ENCODE measurements around the gene MEF2A. TPM values are rescaled to one million over a fixed set of nuclear protein-coding genes. Genes with fewer than 3 reads are reported as not detected.

MEF2A gene
- total RNA-seq, 1 experiment from 2014 or later, result 29.6 TPM

DNA sequence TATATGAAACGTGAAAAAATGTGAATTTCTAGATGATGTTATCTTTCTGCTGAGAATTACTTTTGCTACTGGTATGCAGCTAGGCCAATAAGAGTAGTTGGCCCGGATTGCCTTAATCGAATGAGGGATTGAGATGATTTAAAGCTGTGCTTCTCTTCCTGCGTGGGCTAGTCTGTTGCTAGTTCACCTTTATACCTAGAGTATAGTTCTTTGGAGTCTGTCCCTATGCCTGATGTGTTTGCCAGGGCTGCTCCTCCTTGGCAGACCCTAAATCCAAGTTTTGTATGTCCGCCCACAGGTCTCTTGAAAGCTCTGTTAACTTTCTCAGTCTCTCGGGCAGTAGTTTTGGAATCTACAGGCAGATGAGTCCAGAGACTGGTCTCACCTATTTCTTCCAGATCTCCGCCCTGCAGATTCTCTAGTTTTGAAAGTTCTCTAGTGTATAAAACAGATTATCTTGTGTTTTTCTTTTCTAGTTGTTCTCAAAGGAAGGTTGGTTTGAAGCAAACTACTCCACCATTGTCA is 64.9 kb downstream of the MEF2A start (continued):
- TF ChIP-seq, protein P1, sequence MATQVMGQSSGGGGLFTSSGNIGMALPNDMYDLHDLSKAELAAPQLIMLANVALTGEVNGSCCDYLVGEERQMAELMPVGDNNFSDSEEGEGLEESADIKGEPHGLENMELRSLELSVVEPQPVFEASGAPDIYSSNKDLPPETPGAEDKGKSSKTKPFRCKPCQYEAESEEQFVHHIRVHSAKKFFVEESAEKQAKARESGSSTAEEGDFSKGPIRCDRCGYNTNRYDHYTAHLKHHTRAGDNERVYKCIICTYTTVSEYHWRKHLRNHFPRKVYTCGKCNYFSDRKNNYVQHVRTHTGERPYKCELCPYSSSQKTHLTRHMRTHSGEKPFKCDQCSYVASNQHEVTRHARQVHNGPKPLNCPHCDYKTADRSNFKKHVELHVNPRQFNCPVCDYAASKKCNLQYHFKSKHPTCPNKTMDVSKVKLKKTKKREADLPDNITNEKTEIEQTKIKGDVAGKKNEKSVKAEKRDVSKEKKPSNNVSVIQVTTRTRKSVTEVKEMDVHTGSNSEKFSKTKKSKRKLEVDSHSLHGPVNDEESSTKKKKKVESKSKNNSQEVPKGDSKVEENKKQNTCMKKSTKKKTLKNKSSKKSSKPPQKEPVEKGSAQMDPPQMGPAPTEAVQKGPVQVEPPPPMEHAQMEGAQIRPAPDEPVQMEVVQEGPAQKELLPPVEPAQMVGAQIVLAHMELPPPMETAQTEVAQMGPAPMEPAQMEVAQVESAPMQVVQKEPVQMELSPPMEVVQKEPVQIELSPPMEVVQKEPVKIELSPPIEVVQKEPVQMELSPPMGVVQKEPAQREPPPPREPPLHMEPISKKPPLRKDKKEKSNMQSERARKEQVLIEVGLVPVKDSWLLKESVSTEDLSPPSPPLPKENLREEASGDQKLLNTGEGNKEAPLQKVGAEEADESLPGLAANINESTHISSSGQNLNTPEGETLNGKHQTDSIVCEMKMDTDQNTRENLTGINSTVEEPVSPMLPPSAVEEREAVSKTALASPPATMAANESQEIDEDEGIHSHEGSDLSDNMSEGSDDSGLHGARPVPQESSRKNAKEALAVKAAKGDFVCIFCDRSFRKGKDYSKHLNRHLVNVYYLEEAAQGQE (IDR thresholded peaks at IDR 0.05; ENCODE audit: low read depth), result no peak
- no peak for TF ChIP-seq FOSL1 (IDR thresholded peaks at IDR 0.05; ENCODE audit: low read depth)

DNA sequence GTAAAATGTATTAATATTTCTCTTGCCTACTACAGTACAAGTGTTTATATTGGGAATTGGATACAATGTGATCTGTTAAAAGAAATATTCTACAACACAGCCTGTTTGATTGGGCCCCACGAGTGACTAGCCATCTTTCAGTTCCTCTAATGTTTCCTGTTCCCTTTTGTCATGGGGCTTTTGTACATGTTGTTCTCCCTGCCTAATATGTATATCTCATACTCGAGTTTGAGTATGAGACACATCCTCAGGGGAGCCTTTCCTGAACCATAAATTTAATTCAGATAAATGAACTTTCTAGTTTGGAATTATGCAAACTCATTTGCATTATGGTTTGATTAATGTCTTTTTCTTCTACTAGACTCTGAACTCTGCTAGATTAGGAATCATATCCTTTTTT is 65.5 kb downstream of the MEF2A start:
- no peak overlapping the region for H3K4me3 ChIP-seq (replicated peaks in 1 of 2; ENCODE audit: low read depth in 1 of 2, low read length in 2 of 2)
- CTCF ChIA-PET, result no interaction called here
- DNase-seq (ENCODE audit: low read depth, low spot score), result no peak
- H3K9me2 ChIP-seq (ENCODE audit: insufficient read depth), result no peaks in the 10 kb centered on the region; the same call in 1 of the 2 replicates
- no peak overlapping the region for H2AFZ ChIP-seq (ENCODE audit: low read depth, low read length, poor library complexity, severe bottlenecking)
- H3K79me2 ChIP-seq (ENCODE audit: insufficient read depth, low read length), result peaks cover 46% of the 10 kb centered on the region
- intact Hi-C loops (cut with micrococcal nuclease), result no loop called here
- no peak overlapping the region for H3K4me2 ChIP-seq (ENCODE audit: low read length)
- no peaks in the 10 kb centered on the region for H3K27me3 ChIP-seq (ENCODE audit: insufficient read depth, low read length)
- H4K20me1 ChIP-seq (ENCODE audit: insufficient read depth), result no peaks in the 10 kb centered on the region
- peaks cover 2 to 3% of the 10 kb centered on the region in 2 experiments; a peak in 1 of 4 replicates for H3K36me3 ChIP-seq (ENCODE audit: control insufficient read depth in 1 of 2, insufficient read depth in 2 of 2, low read length in 2 of 2)
- POLR2A ChIA-PET, result no interaction called here
- no peak for TF ChIP-seq POLR2AphosphoS5 (IDR thresholded peaks at IDR 0.05; ENCODE audit: low read depth, low read length)
- no peak for TF ChIP-seq EZH2phosphoT487 (IDR thresholded peaks at IDR 0.05; ENCODE audit: borderline replicate concordance)
- TF ChIP-seq ZFX (IDR thresholded peaks at IDR 0.05), result no peak
- no peak for TF ChIP-seq SRF (IDR thresholded peaks at IDR 0.05; ENCODE audit: low read depth)
- TF ChIP-seq CBX3 (IDR thresholded peaks at IDR 0.05; ENCODE audit: low read depth), result no peak
- H3K4me1 ChIP-seq (ENCODE audit: control insufficient read depth in 1 of 2, insufficient read depth in 2 of 2, low read length in 2 of 2), result no peaks in the 10 kb centered on the region
- RAD21 ChIA-PET (ENCODE audit: low non-redundant PET in 1 of 2, low total read pairs in 2 of 2, uncharacterized antibody in 2 of 2, unreplicated experiment in 2 of 2), result no interaction called here
- ATAC-seq, result no peak
- peaks cover 0 to 3% of the 10 kb centered on the region in 2 experiments; a peak in 1 of 4 replicates for H3K9me3 ChIP-seq (ENCODE audit: control insufficient read depth in 1 of 2, insufficient read depth in 1 of 2, low read depth in 1 of 2, low read length in 2 of 2)
- BruUV-seq (replicated peaks), result no TSS peak
- H3K9ac ChIP-seq (ENCODE audit: low read length), result no peak overlapping the region
- H3K27ac ChIP-seq (ENCODE audit: low read depth, low read length), result no peak overlapping the region
